ENCODE results near the gene RPS6KA4.

RPS6KA4 gene

DNA sequence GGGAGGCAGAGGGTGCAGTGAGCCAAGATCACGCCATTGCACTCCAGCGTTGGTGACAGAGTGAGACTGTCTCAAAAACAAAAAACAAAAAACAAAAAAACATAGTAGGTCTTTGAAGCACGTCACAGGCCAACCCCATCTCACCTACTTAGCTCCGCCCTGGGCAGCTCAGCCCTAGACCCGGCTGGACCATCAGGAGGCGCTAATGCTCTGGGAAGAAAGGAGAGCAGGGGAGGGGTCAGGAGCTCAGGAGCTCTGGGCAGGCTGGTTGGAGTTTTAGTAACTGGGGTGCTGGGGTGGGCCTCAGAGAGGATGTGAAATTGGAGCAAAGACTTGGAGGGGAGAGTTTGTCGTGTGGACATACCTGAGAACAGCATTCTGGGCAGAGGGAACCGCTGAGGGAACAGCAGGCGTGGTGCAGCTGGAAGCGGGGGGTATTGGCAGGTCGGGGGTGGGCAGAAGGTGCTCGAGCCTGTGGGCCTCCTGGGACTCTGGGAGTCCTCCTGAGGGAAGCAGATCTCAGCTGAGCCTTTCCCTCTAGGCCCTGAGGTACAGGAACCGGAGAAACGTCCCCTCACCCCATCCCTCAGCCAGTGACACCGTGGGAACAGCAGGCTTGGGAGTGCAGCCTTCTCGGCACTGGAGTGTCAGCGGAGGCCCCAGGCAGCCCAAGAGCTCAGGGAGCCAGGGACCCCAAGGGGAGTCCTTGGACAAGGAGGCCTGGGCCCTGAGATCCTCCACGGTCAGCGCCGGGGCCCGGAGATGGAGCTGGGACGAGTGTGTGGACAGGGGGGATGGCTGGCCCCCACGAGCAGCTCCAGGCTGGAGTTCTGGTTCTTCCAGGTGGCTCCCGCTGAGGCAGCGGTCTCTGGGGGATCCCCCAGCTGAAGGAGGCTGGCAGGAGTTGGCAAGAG is 2.2 kb upstream of the RPS6KA4 start:
- H3K4me3 ChIP-seq (ENCODE audit: low read length), result no peak overlapping the region
- TF ChIP-seq, protein P1, sequence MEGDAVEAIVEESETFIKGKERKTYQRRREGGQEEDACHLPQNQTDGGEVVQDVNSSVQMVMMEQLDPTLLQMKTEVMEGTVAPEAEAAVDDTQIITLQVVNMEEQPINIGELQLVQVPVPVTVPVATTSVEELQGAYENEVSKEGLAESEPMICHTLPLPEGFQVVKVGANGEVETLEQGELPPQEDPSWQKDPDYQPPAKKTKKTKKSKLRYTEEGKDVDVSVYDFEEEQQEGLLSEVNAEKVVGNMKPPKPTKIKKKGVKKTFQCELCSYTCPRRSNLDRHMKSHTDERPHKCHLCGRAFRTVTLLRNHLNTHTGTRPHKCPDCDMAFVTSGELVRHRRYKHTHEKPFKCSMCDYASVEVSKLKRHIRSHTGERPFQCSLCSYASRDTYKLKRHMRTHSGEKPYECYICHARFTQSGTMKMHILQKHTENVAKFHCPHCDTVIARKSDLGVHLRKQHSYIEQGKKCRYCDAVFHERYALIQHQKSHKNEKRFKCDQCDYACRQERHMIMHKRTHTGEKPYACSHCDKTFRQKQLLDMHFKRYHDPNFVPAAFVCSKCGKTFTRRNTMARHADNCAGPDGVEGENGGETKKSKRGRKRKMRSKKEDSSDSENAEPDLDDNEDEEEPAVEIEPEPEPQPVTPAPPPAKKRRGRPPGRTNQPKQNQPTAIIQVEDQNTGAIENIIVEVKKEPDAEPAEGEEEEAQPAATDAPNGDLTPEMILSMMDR (IDR thresholded peaks at IDR 0.05; ENCODE audit: insufficient read depth, low read depth, low read length, missing control alignments), result peak; percentile 50
- DNase-seq (ENCODE audit: low read depth), result peak; percentile 61

DNA sequence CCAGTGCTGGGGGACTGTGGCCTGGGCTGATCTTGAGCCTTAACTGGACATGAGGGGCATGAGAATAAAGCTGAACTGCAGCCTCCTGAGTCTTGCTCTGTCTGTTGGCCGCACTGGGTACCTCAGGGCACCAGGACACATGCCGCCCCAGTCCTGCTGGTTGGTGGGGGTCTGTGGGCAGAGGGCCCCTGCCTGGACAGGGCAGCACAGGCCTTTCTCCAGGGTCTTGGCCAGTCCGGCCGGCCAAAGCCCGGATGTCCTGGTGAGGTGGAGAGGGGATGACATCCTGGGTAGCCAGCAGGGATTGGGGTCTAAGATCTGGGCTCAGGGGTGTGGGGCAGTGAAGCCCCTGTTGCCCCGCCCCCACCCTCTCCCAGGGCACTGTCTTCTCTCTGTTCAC is 1.5 kb upstream of the RPS6KA4 start:
- DNase-seq (ENCODE audit: low read depth), result no peak
- TF ChIP-seq, protein P1 (IDR thresholded peaks at IDR 0.05; ENCODE audit: insufficient read depth, low read depth, low read length, missing control alignments), result no peak
- H3K4me3 ChIP-seq (ENCODE audit: low read length), result no peak overlapping the region

DNA sequence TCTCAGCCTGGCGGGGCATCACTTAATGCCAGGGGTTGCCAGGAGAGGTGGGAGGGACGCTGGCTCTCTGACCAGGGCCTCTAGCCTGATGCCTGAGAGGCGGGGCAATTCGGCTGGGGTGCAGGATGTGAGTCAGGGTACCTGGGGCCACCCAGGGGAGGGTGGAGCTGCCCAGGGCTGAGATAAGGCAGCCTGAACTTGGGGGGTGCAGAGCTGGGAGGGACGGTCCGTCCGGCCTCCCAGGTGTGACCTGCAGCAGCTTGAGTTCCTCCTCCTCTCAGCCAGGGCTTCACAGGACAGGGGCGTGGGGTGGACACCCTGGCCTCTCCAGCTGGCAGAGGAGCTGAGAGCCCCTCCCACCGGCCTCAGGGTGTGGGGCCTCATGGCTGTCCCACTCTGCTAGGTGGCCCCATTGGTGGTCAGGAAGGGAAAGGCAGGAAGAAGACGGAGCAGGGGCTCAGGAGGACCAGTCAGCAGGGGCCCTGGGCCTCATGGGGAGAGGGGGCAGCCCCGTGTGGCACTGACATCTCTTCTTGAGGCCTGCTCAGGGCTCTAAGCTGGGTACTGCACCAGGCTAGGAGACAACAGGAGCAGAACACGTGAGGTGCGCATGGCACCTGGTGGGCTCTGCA is 942 bp upstream of the RPS6KA4 start:
- peak overlapping the region; percentile 53 for H3K4me3 ChIP-seq (ENCODE audit: low read length)
- peak; percentile 85 for DNase-seq (ENCODE audit: low read depth)
- TF ChIP-seq, protein P1 (IDR thresholded peaks at IDR 0.05; ENCODE audit: insufficient read depth, low read depth, low read length, missing control alignments), result no peak

DNA sequence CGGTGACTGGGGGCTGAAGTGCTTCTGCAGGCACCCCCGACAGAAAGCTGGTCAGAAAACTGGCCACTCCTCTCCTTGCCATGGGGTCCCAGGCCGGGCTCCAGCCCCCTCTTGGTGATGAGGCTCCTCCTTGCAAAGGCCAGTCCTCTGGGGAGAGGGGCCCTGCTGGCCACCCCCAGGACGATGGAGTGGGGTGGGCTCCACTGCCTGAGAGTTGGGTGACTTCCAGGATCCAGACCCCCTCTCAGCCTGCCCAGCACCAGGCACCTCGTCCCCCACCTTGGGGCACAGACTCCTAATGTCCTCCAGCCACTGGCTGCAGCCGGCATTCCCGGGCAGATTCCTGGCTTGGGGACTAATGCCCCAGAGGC is 441 bp upstream of the RPS6KA4 start:
- TF ChIP-seq, protein P1 (IDR thresholded peaks at IDR 0.05; ENCODE audit: insufficient read depth, low read depth, low read length, missing control alignments), result no peak
- no peak for DNase-seq (ENCODE audit: low read depth)
- H3K4me3 ChIP-seq (ENCODE audit: low read length), result peak overlapping the region; percentile 53

DNA sequence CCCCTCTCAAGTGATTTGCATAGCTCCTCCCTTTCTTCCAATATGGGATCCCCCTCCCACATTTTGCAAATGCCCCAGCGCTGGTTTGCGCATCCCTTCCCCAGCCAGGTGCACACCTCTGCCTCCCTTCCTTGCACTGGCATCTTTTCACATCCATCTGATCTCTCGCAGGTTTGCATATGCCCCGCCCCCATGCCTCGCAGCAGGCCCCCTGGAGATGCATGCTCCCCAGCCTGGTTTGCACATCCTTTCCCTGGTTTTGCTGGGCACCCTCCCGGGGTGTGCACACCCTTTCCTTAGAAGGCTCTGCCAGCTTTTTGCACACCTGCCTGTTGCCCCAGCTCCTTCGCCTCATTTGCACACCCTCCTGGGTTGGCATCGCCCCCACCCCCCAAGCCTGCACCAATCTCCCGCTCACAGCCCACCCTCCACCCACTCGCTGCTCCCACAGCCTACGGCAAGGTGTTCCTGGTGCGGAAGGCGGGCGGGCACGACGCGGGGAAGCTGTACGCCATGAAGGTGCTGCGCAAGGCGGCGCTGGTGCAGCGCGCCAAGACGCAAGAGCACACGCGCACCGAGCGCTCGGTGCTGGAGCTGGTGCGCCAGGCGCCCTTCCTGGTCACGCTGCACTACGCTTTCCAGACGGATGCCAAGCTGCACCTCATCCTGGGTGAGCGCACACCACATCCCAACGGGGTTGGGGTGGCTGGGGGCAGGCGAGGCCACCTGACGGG is 917 bp downstream of the RPS6KA4 start:
- peak; percentile 72 for DNase-seq (ENCODE audit: low read depth)
- TF ChIP-seq, protein P1 (IDR thresholded peaks at IDR 0.05; ENCODE audit: insufficient read depth, low read depth, low read length, missing control alignments), result peak; percentile 28
- H3K4me3 ChIP-seq (ENCODE audit: low read length), result peak overlapping the region; percentile 83

DNA sequence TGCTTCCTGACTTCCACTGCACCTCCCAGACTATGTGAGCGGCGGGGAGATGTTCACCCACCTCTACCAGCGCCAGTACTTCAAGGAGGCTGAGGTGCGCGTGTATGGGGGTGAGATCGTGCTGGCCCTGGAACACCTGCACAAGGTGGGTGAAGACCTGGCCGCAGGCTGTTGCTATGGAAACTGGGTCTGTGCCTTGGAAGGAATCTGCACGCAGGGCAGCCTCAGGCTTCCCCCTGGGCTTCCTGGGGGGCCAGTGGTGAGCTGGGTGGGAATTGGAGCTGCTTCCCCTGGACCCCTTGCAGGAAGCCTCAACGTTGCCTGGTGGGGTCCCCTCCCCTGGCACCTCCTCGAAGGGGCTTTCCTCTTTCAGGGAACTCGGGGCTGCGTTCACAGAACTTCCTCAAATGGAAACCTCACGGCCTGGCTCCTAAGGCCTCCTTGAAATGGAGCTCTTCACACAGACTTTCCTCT is 1.5 kb downstream of the RPS6KA4 start:
- H3K4me3 ChIP-seq (ENCODE audit: low read length), result peak overlapping the region; percentile 83
- no peak for DNase-seq (ENCODE audit: low read depth)
- TF ChIP-seq, protein P1 (IDR thresholded peaks at IDR 0.05; ENCODE audit: insufficient read depth, low read depth, low read length, missing control alignments), result no peak
